HG02759 (cell line): ENCODE measurements around the gene ROR1.

Source experiments
- ATAC-seq: cut with Tn5 transposase; IDR thresholded peaks from one replicate; pipeline ENCODE4 v1.9.1; 2021; ENCODE audit warnings: mild to moderate bottlenecking, moderate library complexity; ENCODE audit not compliant: unreplicated experiment

ROR1 gene

DNA sequence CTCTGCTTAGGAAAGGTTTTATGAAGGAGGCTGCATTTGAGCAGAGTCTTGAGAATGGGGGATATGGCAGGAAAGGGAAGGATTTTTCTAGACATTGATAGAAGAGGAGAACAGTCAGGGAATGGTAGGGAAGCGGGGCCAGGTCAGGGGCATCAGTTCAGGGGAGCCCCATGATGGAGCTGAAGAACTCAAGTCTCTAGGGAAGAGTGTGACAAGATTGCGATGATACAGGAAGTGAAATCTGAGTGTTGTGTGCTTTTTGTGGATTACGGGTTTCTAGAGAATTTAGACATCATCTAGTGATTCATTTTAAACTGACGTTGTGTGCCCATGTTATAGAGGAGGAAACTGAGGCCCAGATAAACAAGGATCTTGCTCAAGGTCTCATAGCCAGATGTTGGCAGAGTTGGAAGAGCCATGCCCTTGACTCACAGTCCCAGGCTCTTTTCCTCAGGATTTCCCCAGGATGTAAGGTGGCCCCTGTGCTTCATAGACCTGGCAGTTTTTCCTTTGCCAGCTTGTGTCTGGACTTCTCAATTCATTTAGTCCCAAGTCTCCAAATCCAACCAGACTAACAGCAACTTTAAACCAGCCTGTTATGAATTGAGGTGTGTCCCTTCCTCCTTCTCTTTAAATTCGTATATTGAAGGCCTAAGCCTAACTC is 130.3 kb downstream of the ROR1 start:
- ATAC-seq = no peak

DNA sequence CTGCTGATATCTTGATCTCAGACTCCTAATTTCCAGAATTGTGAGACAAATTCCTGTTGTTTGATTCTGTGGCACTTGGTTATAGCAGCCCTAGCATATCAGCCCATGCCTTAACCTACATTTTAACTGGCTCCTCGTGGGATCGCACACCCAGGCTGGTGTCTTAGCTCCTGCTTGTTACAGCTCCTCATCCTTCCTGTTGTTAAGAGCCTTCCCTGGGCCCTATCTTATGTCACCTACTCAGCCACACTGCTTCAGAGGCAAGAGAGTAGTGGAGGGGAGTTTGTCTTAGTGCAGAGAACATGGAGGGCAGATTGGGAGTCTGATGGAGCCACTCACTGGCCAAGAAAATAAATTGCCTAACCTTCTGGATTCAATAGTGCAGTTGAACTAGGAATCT is 131.0 kb downstream of the ROR1 start:
- ATAC-seq = no peak

GRCh38 chr1:63906047-63906704 is 132.4 kb downstream of the ROR1 start:
- no peak for ATAC-seq

DNA sequence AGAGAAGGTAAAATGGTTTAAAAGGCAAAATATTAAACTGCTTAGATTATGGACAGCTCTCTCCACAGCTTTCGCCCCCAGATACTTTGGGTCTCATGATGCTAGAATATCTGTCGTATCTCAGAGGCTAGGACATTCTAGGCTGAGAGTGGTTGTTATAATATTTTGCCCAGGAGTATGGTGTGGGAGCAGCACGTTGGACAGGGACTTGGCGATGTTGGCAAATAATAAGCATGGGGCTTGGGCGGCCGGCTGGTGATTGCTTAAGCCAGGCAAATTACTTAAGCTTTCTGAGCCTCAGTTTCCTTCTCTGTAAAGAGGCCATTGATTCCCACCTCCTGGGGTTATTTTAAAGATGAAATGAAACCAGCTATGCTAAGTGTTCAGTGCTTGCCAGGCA is 133.2 kb downstream of the ROR1 start:
- ATAC-seq = no peak

- ATAC-seq = no peak
Measured at GRCh38 chr1:63908016-63908415, 134.2 kb downstream of the ROR1 start.

DNA sequence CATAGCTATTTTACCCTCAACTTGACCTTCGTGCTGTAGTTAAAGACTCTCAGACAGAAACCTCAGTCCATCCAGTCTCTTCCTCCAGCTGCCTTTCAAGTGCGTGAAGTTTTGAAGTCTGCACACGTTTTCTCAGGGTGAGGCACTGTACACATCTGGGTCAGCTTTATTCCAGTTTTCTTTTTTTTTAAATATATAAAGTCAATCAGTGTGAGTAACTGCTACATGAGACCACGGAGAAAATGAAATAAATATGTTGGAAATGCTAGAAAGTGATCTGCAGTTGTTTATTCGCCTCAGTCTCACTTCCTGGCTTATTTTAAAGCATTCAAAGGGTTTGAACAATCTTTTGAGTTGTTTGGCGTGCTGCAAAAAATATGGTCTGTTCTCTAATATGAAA is 135.7 kb downstream of the ROR1 start:
- ATAC-seq = no peak

- no peak for ATAC-seq
Measured at GRCh38 chr1:63911049-63911448, 137.2 kb downstream of the ROR1 start.

- no peak for ATAC-seq
Measured at GRCh38 chr1:63912643-63913042, 138.8 kb downstream of the ROR1 start.

DNA sequence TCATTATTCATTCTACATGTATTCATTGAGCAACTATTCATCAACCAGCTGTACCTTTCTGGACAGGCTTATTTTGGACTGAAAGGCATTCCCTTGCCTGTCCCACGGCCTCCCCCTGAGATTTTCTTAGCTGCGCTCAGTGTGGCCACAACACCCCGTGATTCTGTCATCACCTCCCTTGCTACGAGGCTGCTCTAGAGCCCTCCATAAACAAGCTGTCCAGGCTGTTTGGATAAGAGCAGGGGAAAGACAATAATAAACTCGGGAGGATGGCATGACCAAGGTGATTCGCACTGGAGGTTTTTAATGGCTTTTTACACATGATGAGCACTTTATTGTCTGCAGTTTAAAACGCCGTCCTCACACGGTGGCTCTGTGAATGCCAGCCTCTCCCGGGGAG is 139.7 kb downstream of the ROR1 start:
- no peak for ATAC-seq

DNA sequence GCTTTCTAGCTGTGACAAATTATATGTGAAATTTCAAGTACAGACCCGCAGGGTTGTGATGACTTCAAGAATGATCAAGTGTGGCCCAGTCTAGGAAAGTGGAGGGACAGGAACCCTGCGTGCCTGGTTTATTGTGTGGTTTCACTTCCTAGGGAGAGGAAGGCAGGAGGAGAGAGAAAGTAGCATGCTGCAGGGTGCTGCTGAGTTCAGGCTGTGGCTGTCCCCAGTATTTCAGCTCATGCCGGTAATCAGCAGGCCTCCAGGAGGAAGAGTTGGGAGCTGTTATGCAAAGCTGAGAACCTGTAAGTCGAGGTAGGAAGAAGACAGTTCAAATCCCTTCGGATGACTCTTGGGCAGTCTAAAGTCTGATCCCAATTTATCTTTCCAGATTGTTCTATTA is 140.4 kb downstream of the ROR1 start:
- ATAC-seq = no peak

GRCh38 chr1:63914706-63915105 is 140.9 kb downstream of the ROR1 start:
- ATAC-seq = no peak

DNA sequence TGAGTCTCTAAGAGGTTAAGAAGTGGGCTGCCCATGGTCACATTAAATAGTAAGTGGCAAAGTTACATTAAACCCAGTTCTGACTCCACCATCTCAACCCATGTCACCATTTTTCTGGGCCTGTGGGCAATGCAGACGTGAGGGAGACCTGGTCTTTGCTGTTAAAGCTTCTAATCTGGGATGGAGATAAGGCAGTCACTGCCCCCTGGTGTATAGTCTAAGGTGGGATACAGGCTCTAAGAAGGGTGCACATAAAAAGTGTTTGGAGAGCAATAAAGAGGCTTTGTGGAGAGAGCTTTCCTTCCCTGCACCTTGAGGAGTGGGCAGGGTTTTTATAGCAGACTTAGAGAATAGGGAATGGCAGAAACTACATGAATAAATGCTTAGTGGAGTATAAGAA is 141.3 kb downstream of the ROR1 start:
- no peak for ATAC-seq

DNA sequence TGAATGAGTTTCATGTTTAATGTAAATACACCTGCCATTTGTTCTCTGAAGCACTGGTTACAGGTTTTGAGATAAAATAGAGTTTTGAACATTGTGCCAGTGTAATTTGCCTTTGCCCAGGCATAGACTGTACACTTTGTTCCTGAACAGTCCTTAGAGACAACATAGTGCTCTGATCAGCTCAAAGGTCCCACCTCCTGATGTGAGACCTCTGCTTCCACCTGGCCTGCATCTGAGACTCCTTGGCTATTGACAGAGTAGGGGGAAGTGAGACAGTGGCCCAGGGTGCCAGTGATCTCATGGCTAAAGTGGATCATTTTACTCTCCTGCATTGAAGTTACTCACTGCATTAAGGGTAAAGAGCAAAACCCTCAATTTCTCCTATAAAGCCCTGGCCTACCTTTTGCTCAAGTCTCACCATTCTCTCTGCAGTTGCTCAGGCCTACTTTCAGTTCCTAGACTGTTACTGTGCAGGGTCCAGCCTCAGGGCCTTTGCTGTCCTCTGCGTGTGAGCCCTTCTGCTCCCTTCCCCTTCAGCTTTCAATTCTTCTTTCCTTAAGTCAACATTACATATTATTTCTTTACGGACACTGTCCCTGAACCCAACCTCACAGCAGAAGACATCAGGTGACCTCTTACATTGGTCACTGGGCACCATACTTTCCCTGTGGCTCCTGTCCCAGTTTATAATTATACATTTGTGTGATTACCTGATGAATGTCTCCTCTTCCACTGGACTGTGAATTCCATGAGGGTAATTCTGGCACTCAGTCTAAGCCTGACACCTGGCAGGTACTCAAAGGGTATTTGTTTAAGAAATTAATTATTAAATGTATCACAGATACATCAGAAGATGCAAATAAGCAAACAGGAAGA is 142.9 kb downstream of the ROR1 start:
- ATAC-seq = no peak

DNA sequence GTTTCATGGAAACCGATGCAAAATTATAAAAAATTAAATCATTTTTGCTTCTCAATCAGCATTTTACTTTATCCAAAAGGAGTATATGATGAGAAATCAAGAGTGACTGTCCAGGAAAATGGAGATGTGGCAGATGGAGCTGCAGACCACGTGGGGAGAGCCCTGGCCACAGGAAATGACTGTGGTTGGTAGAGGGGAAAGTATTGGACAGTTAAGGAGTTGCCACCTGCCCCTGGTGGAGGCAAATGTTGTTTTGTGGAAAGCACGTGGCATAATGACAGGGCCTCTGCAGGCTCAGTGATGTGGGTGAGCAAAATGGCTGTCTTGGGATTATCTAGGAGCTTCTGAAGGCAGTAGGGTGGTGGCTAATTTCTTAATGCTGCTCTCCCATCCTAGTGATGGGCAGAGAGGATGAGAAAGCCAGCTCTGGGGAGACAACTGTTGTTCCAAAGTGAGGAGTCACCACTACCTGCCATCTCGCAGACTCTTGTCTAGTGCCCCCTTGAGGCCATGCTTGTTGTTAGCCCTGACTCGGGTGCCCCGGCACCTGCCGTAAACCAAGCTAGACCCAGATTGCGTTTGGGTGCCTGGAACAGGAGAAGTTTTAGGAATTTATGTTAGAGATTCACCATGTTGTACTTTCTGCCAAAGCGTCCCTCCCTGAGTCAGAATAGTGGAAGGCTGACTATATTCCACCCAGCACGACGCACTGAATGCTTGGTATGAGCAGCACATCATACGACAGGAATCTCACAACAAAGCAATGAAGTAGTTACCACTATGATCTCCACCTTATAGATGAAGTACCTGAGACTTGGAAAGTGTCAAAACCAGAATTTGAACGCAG is 144.0 kb downstream of the ROR1 start:
- no peak for ATAC-seq

- ATAC-seq = no peak
Measured at GRCh38 chr1:63918418-63918945, 144.7 kb downstream of the ROR1 start.

DNA sequence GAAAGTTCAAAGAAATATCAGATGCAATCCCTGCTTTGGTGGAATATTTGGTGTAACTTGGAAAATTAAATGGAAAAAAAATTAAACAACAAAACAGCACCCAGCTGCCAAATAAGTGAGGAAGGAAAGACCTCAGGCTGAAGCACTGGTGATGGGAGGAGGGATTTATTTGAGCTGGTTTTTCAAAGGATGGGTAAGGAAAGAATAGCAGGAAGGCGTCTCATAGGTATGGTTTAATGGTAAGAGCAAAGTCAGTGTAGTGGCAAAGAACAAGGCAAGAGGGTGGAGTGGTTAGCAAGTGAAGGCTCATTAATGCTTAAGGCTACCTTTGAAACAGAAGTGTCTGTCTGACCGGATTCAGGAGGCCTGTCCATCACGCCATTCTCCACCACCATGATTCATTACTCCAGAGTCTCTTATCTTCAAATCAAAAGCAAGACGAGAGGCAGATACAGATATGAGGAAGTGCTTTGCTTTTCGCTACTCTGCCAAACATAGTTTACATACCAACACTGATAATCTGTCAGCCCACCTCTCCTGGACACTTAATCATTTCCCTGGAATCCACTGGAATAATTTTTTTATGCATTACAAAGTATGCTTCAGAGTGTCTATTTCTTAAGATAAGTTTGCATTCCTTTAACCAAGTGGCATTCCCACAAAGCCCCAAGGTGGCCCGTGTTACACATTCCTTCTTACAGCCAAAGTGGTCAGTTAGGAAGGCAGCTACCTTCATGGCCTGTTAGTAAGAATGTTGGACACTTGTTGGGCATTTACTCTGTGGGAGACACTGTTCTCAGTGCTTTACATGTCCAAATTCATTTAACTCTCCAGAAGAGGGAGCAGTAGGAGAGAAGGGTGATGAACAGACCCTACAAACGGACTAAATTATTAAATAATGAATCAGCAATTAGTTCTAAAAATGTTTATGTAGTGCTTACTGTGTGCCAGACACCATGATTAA is 146.6 kb downstream of the ROR1 start:
- ATAC-seq = no peak

DNA sequence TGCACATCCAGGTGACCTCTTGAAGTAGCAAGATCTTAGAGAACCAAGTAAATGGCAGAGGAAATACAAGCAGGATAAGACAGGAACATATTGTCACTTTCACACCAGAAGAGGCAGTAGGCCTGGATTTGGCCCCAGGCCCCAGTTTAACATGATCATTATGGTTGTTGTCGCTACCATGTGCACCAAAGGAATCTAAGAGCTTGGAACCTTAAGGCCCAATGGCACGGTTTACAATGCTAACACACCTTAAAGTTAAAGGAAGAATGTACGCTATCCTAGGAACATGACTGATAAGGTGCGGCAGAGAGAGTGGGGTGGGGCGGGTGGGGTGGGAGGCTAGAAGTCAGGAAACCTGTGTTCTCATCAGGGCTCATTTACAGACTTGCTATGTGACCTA is 147.5 kb downstream of the ROR1 start:
- no peak for ATAC-seq

- ATAC-seq = no peak
Measured at GRCh38 chr1:63921802-63922201, 148.0 kb downstream of the ROR1 start.

DNA sequence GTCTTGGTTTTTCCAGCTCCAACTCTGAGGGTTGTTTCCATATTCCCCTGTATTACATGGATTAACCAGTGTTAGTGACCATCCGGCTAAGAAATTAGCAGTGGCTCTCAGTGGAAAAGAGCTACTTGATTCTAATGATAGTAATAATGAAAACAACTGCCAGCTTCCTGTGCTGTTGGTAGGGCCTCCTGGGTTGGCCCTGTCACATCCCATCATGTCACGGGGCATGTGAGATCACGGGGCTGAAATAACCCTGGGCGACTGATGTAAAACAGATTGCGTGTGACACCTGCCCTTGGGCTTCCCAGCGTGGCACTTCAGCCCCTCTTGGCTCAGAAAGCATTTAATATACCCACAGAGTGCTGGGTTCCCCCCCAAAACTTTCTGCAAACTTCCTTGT is 149.0 kb downstream of the ROR1 start:
- no peak for ATAC-seq

GRCh38 chr1:63923302-63923701 is 149.5 kb downstream of the ROR1 start:
- ATAC-seq = no peak
